ENCODE data around the gene MESP1. TPM values are rescaled to one million over a fixed set of nuclear protein-coding genes. Genes with fewer than 3 reads are reported as not detected.

MESP1 gene
- total and polyA plus RNA-seq, 2 of the 13 experiments (the other 11 are each of a cell fraction or from before 2014, with no cell fraction given) = not detected

DNA sequence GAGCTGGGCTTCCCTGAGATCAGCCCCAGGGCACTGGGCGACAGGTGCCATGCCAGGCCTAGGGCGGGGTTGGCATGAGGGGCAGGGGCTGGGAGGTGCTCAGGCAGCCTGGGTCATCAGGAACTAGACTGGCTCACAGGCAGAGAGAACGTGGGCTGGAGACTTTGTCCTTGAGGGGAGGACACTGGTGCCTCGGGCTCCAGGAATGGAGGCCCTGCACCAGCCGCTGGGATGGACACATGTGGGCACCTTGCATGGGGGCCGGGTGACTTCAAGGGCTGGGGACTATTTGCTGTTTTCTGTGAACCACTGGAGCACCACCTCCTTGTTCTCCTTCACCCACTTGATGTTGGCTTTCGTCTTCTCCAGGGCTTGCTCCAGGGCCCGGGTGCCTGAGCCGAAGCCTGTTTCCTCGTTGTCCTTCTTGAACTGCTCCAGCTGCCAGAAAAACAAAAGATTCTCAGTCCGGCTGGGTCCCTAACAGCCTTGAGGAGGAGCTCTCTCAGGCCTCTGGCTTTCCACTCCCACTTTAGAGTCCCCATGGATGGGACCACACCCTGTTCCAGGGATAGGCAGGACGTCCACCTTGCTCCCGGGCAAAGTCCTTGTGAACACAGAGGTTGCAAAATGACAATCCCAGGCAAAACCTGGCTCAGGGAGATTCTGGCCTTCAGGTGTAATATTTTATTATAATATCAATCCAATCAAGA is 34.2 kb upstream of the MESP1 start:
- CTCF ChIA-PET (ENCODE audit: low intra/inter-chr PET ratio, low total read pairs) = no interaction called here
- Histone ChIP-seq H3K36me3 (replicated peaks in 1 of 2; ENCODE audit: control insufficient read depth in 1 of 2, insufficient read depth in 2 of 2, low read length in 2 of 2) (peaks cover 7 to 33% of the 10 kb centered on the region in 2 experiments), H3K9me3 (ENCODE audit: low read length) (no peaks in the 10 kb centered on the region), H3K79me2 (ENCODE audit: insufficient read depth, low read length) (no peaks in the 10 kb centered on the region), H3K4me1 (ENCODE audit: insufficient read depth, low read length) (peaks cover 62% of the 10 kb centered on the region), H3K27ac (ENCODE audit: extremely low read length, insufficient read depth, low read length) (peak overlapping the region; percentile 34), H3K9ac (ENCODE audit: insufficient read depth, low read depth, low read length) (no peak overlapping the region), H2AFZ (ENCODE audit: low read length) (no peak overlapping the region), H3K27me3 (ENCODE audit: control insufficient read depth in 1 of 2, insufficient read depth in 2 of 2, low read length in 2 of 2) (no peaks in the 10 kb centered on the region), H3K4me2 (ENCODE audit: low read depth, low read length) (no peak overlapping the region), H4K20me1 (ENCODE audit: insufficient read depth, low read length) (no peaks in the 10 kb centered on the region; the same call in 1 of the 2 replicates), H3K4me3 (replicated peaks in 1 of 3; ENCODE audit: insufficient read depth in 1 of 3, low read depth in 2 of 3, low read length in 3 of 3) (no peak overlapping the region)
- WGBS (ENCODE audit: low lambda C conversion rate) = 44% methylated on average over 8 of the region's 13 CpGs
- DNase-seq (ENCODE audit: low spot score) (peak; percentile 85), FAIRE-seq (peak; percentile 96), ATAC-seq (peak; percentile 76)
- TSS peak; percentile 87 for BruUV-seq (replicated peaks)
- intact Hi-C loops (cut with micrococcal nuclease; ENCODE audit: unreplicated experiment) (no loop called here), in situ Hi-C loops (cut with HindIII; ENCODE audit: extremely low pct_ligation_motif_present, low pct_unique_long_range_greater_than_20kb) (no loop called here)
- POLR2A ChIA-PET = interaction anchor here (0.6 to 2.1 kb wide), 3 partner anchors 10 to 108 kb away, joined by 3 to 6 read pairs (median 5); partner anchors contain the start of gene AP3S2
- TF ChIP-seq MAFG (CRISPR knock-in tag; IDR thresholded peaks at IDR 0.05) (no peak), ZNF44 (CRISPR knock-in tag; IDR thresholded peaks at IDR 0.05) (no peak), ZNF354B (CRISPR knock-in tag; IDR thresholded peaks at IDR 0.05) (no peak), CEBPG (CRISPR knock-in tag; IDR thresholded peaks at IDR 0.05) (peak; percentile 81), PHF21A (CRISPR knock-in tag; IDR thresholded peaks at IDR 0.05) (peak; percentile 72), MXI1 (IDR thresholded peaks at IDR 0.05; ENCODE audit: borderline replicate concordance, low read depth, low read length) (no peak), MEF2D (CRISPR knock-in tag; IDR thresholded peaks at IDR 0.05) (no peak), ZSCAN9 (CRISPR knock-in tag; IDR thresholded peaks at IDR 0.05; ENCODE audit: borderline replicate concordance) (no peak), XRCC5 (optimal IDR thresholded peaks at IDR 0.05; ENCODE audit: low read length) (no peak), ZNF777 (CRISPR knock-in tag; IDR thresholded peaks at IDR 0.05) (no peak), CBFB (CRISPR knock-in tag; IDR thresholded peaks at IDR 0.05) (no peak), ZNF274 (CRISPR knock-in tag; IDR thresholded peaks at IDR 0.05) (no peak), SIN3B (IDR thresholded peaks at IDR 0.05; ENCODE audit: low read length) (no peak), ATF7-NPFF (CRISPR knock-in tag; IDR thresholded peaks at IDR 0.05; ENCODE audit: low read depth) (no peak)
- TF ChIP-seq, protein P1, sequence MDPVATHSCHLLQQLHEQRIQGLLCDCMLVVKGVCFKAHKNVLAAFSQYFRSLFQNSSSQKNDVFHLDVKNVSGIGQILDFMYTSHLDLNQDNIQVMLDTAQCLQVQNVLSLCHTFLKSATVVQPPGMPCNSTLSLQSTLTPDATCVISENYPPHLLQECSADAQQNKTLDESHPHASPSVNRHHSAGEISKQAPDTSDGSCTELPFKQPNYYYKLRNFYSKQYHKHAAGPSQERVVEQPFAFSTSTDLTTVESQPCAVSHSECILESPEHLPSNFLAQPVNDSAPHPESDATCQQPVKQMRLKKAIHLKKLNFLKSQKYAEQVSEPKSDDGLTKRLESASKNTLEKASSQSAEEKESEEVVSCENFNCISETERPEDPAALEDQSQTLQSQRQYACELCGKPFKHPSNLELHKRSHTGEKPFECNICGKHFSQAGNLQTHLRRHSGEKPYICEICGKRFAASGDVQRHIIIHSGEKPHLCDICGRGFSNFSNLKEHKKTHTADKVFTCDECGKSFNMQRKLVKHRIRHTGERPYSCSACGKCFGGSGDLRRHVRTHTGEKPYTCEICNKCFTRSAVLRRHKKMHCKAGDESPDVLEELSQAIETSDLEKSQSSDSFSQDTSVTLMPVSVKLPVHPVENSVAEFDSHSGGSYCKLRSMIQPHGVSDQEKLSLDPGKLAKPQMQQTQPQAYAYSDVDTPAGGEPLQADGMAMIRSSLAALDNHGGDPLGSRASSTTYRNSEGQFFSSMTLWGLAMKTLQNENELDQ (CRISPR knock-in tag; IDR thresholded peaks at IDR 0.05; ENCODE audit: borderline replicate concordance) = no peak
- TF ChIP-seq, protein P2, sequence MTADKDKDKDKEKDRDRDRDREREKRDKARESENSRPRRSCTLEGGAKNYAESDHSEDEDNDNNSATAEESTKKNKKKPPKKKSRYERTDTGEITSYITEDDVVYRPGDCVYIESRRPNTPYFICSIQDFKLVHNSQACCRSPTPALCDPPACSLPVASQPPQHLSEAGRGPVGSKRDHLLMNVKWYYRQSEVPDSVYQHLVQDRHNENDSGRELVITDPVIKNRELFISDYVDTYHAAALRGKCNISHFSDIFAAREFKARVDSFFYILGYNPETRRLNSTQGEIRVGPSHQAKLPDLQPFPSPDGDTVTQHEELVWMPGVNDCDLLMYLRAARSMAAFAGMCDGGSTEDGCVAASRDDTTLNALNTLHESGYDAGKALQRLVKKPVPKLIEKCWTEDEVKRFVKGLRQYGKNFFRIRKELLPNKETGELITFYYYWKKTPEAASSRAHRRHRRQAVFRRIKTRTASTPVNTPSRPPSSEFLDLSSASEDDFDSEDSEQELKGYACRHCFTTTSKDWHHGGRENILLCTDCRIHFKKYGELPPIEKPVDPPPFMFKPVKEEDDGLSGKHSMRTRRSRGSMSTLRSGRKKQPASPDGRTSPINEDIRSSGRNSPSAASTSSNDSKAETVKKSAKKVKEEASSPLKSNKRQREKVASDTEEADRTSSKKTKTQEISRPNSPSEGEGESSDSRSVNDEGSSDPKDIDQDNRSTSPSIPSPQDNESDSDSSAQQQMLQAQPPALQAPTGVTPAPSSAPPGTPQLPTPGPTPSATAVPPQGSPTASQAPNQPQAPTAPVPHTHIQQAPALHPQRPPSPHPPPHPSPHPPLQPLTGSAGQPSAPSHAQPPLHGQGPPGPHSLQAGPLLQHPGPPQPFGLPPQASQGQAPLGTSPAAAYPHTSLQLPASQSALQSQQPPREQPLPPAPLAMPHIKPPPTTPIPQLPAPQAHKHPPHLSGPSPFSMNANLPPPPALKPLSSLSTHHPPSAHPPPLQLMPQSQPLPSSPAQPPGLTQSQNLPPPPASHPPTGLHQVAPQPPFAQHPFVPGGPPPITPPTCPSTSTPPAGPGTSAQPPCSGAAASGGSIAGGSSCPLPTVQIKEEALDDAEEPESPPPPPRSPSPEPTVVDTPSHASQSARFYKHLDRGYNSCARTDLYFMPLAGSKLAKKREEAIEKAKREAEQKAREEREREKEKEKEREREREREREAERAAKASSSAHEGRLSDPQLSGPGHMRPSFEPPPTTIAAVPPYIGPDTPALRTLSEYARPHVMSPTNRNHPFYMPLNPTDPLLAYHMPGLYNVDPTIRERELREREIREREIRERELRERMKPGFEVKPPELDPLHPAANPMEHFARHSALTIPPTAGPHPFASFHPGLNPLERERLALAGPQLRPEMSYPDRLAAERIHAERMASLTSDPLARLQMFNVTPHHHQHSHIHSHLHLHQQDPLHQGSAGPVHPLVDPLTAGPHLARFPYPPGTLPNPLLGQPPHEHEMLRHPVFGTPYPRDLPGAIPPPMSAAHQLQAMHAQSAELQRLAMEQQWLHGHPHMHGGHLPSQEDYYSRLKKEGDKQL (CRISPR knock-in tag; IDR thresholded peaks at IDR 0.05; ENCODE audit: low read depth) = no peak
- TF ChIP-seq, protein P3, sequence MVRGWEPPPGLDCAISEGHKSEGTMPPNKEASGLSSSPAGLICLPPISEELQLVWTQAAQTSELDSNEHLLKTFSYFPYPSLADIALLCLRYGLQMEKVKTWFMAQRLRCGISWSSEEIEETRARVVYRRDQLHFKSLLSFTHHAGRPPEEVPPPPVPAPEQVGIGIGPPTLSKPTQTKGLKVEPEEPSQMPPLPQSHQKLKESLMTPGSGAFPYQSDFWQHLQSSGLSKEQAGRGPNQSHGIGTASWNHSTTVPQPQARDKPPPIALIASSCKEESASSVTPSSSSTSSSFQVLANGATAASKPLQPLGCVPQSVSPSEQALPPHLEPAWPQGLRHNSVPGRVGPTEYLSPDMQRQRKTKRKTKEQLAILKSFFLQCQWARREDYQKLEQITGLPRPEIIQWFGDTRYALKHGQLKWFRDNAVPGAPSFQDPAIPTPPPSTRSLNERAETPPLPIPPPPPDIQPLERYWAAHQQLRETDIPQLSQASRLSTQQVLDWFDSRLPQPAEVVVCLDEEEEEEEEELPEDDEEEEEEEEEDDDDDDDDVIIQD (CRISPR knock-in tag; IDR thresholded peaks at IDR 0.05; ENCODE audit: low read depth) = 0 out of 2 replicates have a peak, but pooled peaks have one; percentile 29

Measured in HepG2 (cell line).